Thymus (tissue), 14 donors: ENCODE data around the gene GNG10. TPM values are rescaled to one million over a fixed set of nuclear protein-coding genes. Genes with fewer than 3 reads are reported as not detected.
"Not testable (repeated sequence)": the region's sequence is repeated elsewhere in the genome, so short reads cannot be mapped to it uniquely, and the experiment has no call there.

Experiments used
- DNase-seq, 9 donors: peaks; one replicate each; pipeline ENCODE4 v3.0.0-alpha.2; 2013; ENCODE audit warnings: low spot score in 9 of 9, low read depth in 6 of 9, missing footprints in 1 of 9
- H3K27ac ChIP-seq, 2 donors: one replicate each; pipeline ENCODE4 v1.5.1; 2013; ENCODE audit warnings: control low read depth in 1 of 2, low read depth in 1 of 2, low read length in 1 of 2, mild to moderate bottlenecking in 1 of 2, moderate library complexity in 1 of 2
- H3K27me3 ChIP-seq, 2 donors: one replicate each; pipeline ENCODE4 v1.5.1; 2013; ENCODE audit warnings: low read length in 1 of 2; ENCODE audit not compliant: control insufficient read depth in 2 of 2, insufficient read depth in 1 of 2
- H3K36me3 ChIP-seq, 2 donors: one replicate each; pipeline ENCODE4 v1.5.1; 2013; ENCODE audit warnings: low read length in 1 of 2, mild to moderate bottlenecking in 1 of 2, moderate library complexity in 1 of 2; ENCODE audit not compliant: control insufficient read depth in 2 of 2, insufficient read depth in 2 of 2
- H3K4me1 ChIP-seq, 2 donors: one replicate each; pipeline ENCODE4 v1.5.1; 2013; ENCODE audit warnings: low read length in 2 of 2; ENCODE audit not compliant: control insufficient read depth in 2 of 2, insufficient read depth in 2 of 2
- H3K4me3 ChIP-seq, 2 donors: one replicate each; pipeline ENCODE4 v1.5.1; 2013; ENCODE audit warnings: low read length in 2 of 2, control low read depth in 1 of 2, mild to moderate bottlenecking in 1 of 2
- H3K9me3 ChIP-seq, 2 donors: one replicate each; pipeline ENCODE4 v1.5.1; 2013; ENCODE audit warnings: low read length in 1 of 2, mild to moderate bottlenecking in 1 of 2; ENCODE audit not compliant: control insufficient read depth in 2 of 2, insufficient read depth in 1 of 2
- WGBS: extraction: QIAGEN DNeasy Blood & Tissue Kit; methylation state at CpG from one replicate; pipeline ENCODE4 v1.1.7; 2013; 5-methylcytosine and 5-hydroxymethylcytosine counted together
- long read RNA-seq, 10 donors: transcript quantifications; one replicate each; lab custom pipeline, GENCODE V29; 2026
- polyA plus RNA-seq: library from polyadenylated mRNA; stranded (reverse); fragments of 200-250 nt; gene quantifications from one replicate; pipeline ENCODE4 v1.2.3, GENCODE V29; 2013
- total RNA-seq: library from RNA; stranded (reverse); fragments of 120-200 nt; gene quantifications from one replicate; pipeline ENCODE4 v1.2.4, GENCODE V29; 2013
- donor health status: healthy.

GNG10 gene
- total RNA-seq (19.5 TPM), polyA plus RNA-seq (68.0 TPM)
- long read RNA-seq, donor 1, partial matches to known transcripts = 0 of 4 reads
- long read RNA-seq, donor 1, other reads (novel, unspliced or antisense) = 0 of 4 reads
- long read RNA-seq, donor 2 = 0 reads
- long read RNA-seq, donor 3, transcript GNG10-201 (3 exons, 1,491 nt) = major isoform, 20 of 20 reads
- long read RNA-seq, donor 3, partial matches to known transcripts = 0 of 20 reads
- long read RNA-seq, donor 3, other reads (novel, unspliced or antisense) = 0 of 20 reads
- long read RNA-seq, donor 4, transcript GNG10-201 (3 exons, 1,491 nt) = major isoform, 6 of 6 reads
- long read RNA-seq, donor 4, partial matches to known transcripts = 0 of 6 reads
- long read RNA-seq, donor 4, other reads (novel, unspliced or antisense) = 0 of 6 reads
- long read RNA-seq, donor 5, transcript GNG10-201 (3 exons, 1,491 nt) = major isoform, 48 of 48 reads
- long read RNA-seq, donor 5, partial matches to known transcripts = 0 of 48 reads
- long read RNA-seq, donor 5, other reads (novel, unspliced or antisense) = 0 of 48 reads
- long read RNA-seq, donor 6, transcript GNG10-201 (3 exons, 1,491 nt) = major isoform, 10 of 10 reads
- long read RNA-seq, donor 6, partial matches to known transcripts = 0 of 10 reads
- long read RNA-seq, donor 6, other reads (novel, unspliced or antisense) = 0 of 10 reads
- long read RNA-seq, donor 7, transcript GNG10-201 (3 exons, 1,491 nt) = major isoform, 9 of 9 reads
- long read RNA-seq, donor 7, partial matches to known transcripts = 0 of 9 reads
- long read RNA-seq, donor 7, other reads (novel, unspliced or antisense) = 0 of 9 reads
- long read RNA-seq, donor 8, transcript GNG10-201 (3 exons, 1,491 nt) = major isoform, 8 of 8 reads
- long read RNA-seq, donor 8, partial matches to known transcripts = 0 of 8 reads
- long read RNA-seq, donor 8, other reads (novel, unspliced or antisense) = 0 of 8 reads
- long read RNA-seq, donor 9, transcript GNG10-201 (3 exons, 1,491 nt) = major isoform, 13 of 52 reads
- long read RNA-seq, donor 9, partial matches to known transcripts = 39 of 52 reads
- long read RNA-seq, donor 9, other reads (novel, unspliced or antisense) = 0 of 52 reads
- long read RNA-seq, donor 10, transcript GNG10-201 (3 exons, 1,491 nt) = major isoform, 14 of 14 reads
- long read RNA-seq, donor 10, partial matches to known transcripts = 0 of 14 reads
- long read RNA-seq, donor 10, other reads (novel, unspliced or antisense) = 0 of 14 reads

- WGBS = under 1% methylated on average over 61 of the region's 61 CpGs
- peak; percentile 14 to 83 (median 62) for DNase-seq
- H3K27ac ChIP-seq = peak within 1 kb of the TSS; percentile 69 to 76
- H3K36me3 ChIP-seq = peaks cover 3 to 5% of the 10 kb centered on the region in 2 donors
- peak within 1 kb of the TSS; percentile 71 to 76 for H3K4me3 ChIP-seq
- H3K27me3 ChIP-seq = no peaks in the 10 kb centered on the region
- H3K4me1 ChIP-seq = peaks cover 15 to 21% of the 10 kb centered on the region in 2 donors
- H3K9me3 ChIP-seq = no peaks in the 10 kb centered on the region
These were observed at the start of gene GNG10 for GRCh38 chr9:111661150-111661801. Gene GNG10 (plus strand): TSS chr9:111661605. CDS start chr9:111661635, 30 bp downstream.

- Histone ChIP-seq H3K4me1 (no peaks in the 10 kb centered on the region), H3K27me3 (peaks cover 0 to 2% of the 10 kb centered on the region in 2 donors), H3K36me3 (no peaks in the 10 kb centered on the region), H3K27ac (no peak overlapping the region), H3K4me3 (no peak overlapping the region), H3K9me3 (no peaks in the 10 kb centered on the region)
- no peak for DNase-seq
- WGBS = 84% methylated on average over 4 of the region's 4 CpGs
These were observed 47.9 kb upstream of the GNG10 start for GRCh38 chr9:111613436-111614040.

- 83% methylated on average over 3 of the region's 3 CpGs for WGBS
- Histone ChIP-seq H3K9me3 (no peaks in the 10 kb centered on the region), H3K27me3 (peaks cover 0 to 2% of the 10 kb centered on the region in 2 donors), H3K4me3 (no peak overlapping the region), H3K4me1 (no peaks in the 10 kb centered on the region), H3K27ac (no peak overlapping the region), H3K36me3 (no peaks in the 10 kb centered on the region)
- no peak for DNase-seq
These were observed 45.5 kb upstream of the GNG10 start for GRCh38 chr9:111615928-111616327.

GRCh38 chr9:111617349-111617748, 44.1 kb upstream of the GNG10 start:
- H3K9me3 ChIP-seq, DNase-seq, H3K36me3 ChIP-seq, H3K27me3 ChIP-seq, H3K4me3 ChIP-seq, H3K27ac ChIP-seq, H3K4me1 ChIP-seq: not testable (repeated sequence)
- 98% methylated on average over 29 of the region's 29 CpGs for WGBS

GRCh38 chr9:111621895-111622480, 39.4 kb upstream of the GNG10 start:
- no peaks in the 10 kb centered on the region for H3K36me3 ChIP-seq
- no peaks in the 10 kb centered on the region for H3K4me1 ChIP-seq
- H3K9me3 ChIP-seq = no peaks in the 10 kb centered on the region
- H3K4me3 ChIP-seq = no peak overlapping the region
- WGBS = 44% methylated on average over 2 of the region's 2 CpGs
- no peaks in the 10 kb centered on the region for H3K27me3 ChIP-seq
- no peak overlapping the region for H3K27ac ChIP-seq
- DNase-seq = peak in 1 of 9 donors; percentile 31

- H3K36me3 ChIP-seq = no peaks in the 10 kb centered on the region
- no peak overlapping the region for H3K4me3 ChIP-seq
- DNase-seq = no peak
- no peaks in the 10 kb centered on the region for H3K4me1 ChIP-seq
- no peaks in the 10 kb centered on the region for H3K27me3 ChIP-seq
- 95% methylated on average over 3 of the region's 3 CpGs for WGBS
- H3K27ac ChIP-seq = no peak overlapping the region
- H3K9me3 ChIP-seq = no peaks in the 10 kb centered on the region
These were observed 38.8 kb upstream of the GNG10 start for GRCh38 chr9:111622626-111623025.

- no peaks in the 10 kb centered on the region for H3K27me3 ChIP-seq
- peaks cover 6 to 8% of the 10 kb centered on the region in 2 donors for H3K4me1 ChIP-seq
- 89% methylated on average over 7 of the region's 7 CpGs for WGBS
- DNase-seq = no peak
- H3K9me3 ChIP-seq = no peaks in the 10 kb centered on the region
- H3K27ac ChIP-seq = no peak overlapping the region
- H3K36me3 ChIP-seq = no peaks in the 10 kb centered on the region
- no peak overlapping the region for H3K4me3 ChIP-seq
These were observed 34.0 kb upstream of the GNG10 start for GRCh38 chr9:111627260-111627963.
